Measurements from ENCODE around the gene NTSR2.

Gene NTSR2

DNA sequence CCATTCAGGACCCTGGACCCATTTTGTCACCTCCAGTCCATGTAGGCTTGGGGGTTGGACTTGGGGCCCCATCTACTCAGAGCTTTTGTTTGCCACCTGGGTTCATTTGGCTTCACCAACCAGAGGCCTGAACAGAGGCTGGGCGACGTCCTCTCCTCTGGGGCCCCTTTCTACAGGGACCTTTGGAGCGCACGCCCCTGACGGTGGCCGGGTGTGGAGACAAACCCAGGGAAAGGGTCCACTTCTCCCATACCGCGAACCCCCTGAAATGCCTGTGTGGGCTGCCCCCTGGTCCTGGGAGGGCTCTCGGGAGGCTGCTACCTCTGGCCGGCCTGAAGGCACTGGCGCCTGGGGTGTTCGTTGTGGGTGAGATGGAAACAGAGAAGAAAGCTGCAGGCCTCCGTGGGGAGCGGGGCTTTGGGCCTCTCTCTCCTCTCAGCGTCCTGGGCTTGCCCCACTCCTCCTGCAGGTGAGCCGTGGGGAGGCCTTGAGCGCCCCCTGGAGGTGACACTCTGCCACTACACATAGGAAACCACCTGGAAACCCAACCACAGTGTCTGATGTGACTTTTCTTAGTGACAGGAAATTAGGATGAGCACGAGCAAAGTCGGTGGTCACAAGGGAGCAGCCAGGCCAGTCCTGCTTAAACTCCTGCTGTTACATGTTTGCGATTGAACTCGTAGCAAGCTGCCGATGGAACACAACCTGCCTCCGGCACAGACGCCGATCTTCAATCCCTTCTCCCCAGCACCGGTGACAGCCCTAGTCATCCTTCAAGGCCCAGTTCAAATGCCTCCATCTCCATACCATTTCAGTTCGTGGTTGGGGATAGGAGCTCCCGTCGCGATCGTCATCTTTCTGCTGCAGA is 12.0 kb upstream of the NTSR2 start:
- no peak overlapping the region for H3K14ac ChIP-seq (ENCODE audit: low read length in 2 of 2)
- no peaks in the 10 kb centered on the region for H3K79me1 ChIP-seq (replicated peaks; ENCODE audit: low read length, poor library complexity, severe bottlenecking)
- H4K91ac ChIP-seq (ENCODE audit: low read length), result no peak overlapping the region
- H3K4me1 ChIP-seq (ENCODE audit: control insufficient read depth, insufficient read depth, low read depth, low read length), result peaks cover 2% of the 10 kb centered on the region
- 59% methylated on average over 28 of the region's 31 CpGs for WGBS
- peaks cover 58 to 78% of the 10 kb centered on the region in 2 experiments for H3K27me3 ChIP-seq (ENCODE audit: control insufficient read depth in 1 of 2, insufficient read depth in 1 of 2, low read length in 2 of 2)
- no peak overlapping the region for H3K4me3 ChIP-seq (ENCODE audit: insufficient read depth in 1 of 2, low read depth in 1 of 2, low read length in 2 of 2)
- H3K4ac ChIP-seq (ENCODE audit: low read depth in 1 of 2, low read length in 2 of 2), result no peak overlapping the region
- H2AFZ ChIP-seq (ENCODE audit: low read depth, low read length), result no peak overlapping the region
- H3K23ac ChIP-seq (ENCODE audit: low read length in 2 of 2), result no peak overlapping the region
- H3K27ac ChIP-seq (ENCODE audit: low read length, poor library complexity, severe bottlenecking), result no peak overlapping the region
- no peak overlapping the region for H3K18ac ChIP-seq (ENCODE audit: low read depth in 1 of 2, low read length in 2 of 2)
- H2BK15ac ChIP-seq (ENCODE audit: low read depth, poor library complexity, severe bottlenecking), result peak overlapping the region; percentile 54
- H3K4me2 ChIP-seq (ENCODE audit: low read length, poor library complexity, severe bottlenecking), result no peak overlapping the region
- H2AK5ac ChIP-seq (ENCODE audit: low read length, severe bottlenecking), result no peak overlapping the region
- no peak overlapping the region for H4K8ac ChIP-seq (ENCODE audit: low read length)
- no peak overlapping the region for H2BK5ac ChIP-seq (ENCODE audit: low read depth, low read length, poor library complexity, severe bottlenecking)
- H3K36me3 ChIP-seq (ENCODE audit: control insufficient read depth in 1 of 2, insufficient read depth in 2 of 2, low read depth in 1 of 2, low read length in 2 of 2), result no peaks in the 10 kb centered on the region
- H3K9ac ChIP-seq (ENCODE audit: low read length), result no peak overlapping the region
- no peaks in the 10 kb centered on the region for H3K9me3 ChIP-seq (ENCODE audit: control insufficient read depth, low read length)
- H2BK12ac ChIP-seq (ENCODE audit: low read length in 2 of 2), result no peak overlapping the region
- no peak for DNase-seq
- H2BK120ac ChIP-seq (ENCODE audit: low read depth, low read length), result no peak overlapping the region

DNA sequence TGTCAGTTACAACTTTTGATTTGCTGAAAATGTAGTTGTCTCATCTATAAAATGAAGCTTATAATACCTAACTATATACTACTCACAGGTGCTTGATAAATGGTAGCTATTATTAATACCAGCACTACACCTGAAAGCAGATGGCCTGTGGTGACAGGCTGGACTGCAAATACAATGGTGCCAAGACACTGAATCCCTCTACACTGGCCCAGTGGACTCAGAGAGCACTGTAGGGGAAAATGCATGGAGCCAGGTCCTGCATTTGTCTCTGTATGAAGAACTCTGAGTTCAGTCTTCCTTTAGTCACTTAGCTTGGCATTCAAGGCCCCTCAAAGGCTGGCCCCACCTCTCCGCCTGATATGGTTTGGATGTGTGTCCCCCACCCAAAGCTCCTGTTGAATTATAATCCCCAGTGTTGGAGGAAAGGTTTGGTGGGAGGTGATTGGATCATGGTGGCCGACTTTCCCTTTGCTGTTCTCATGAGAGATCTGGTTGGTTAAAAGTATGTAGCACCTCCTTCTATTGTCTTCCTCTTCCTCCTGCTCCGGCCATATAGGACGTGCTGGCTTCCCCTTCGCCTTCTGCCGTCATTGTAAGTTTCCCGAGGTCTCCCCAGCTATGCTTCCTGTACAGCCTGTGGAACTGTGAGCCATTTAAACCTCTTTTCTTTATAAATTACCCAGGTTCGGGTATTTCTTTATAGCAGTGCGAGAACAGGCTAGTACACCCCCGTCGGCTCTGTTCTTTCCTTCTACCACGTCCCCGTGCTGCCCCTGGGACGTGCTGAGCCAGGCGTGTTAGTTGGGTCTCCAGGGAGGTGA is 11.1 kb upstream of the NTSR2 start:
- no peak overlapping the region for H3K4ac ChIP-seq (ENCODE audit: low read depth in 1 of 2, low read length in 2 of 2)
- H4K8ac ChIP-seq (ENCODE audit: low read length), result no peak overlapping the region
- H2BK120ac ChIP-seq (ENCODE audit: low read depth, low read length), result no peak overlapping the region
- WGBS, result 91% methylated on average over 15 of the region's 15 CpGs
- H3K27ac ChIP-seq (ENCODE audit: low read length, poor library complexity, severe bottlenecking), result no peak overlapping the region
- no peak overlapping the region for H3K4me3 ChIP-seq (ENCODE audit: insufficient read depth in 1 of 2, low read depth in 1 of 2, low read length in 2 of 2)
- no peak overlapping the region for H3K23ac ChIP-seq (ENCODE audit: low read length in 2 of 2)
- no peak for DNase-seq
- no peak overlapping the region for H2AFZ ChIP-seq (ENCODE audit: low read depth, low read length)
- no peak overlapping the region for H3K14ac ChIP-seq (ENCODE audit: low read length in 2 of 2)
- peak overlapping the region in 1 of 2 experiments; percentile 49 for H3K18ac ChIP-seq (ENCODE audit: low read depth in 1 of 2, low read length in 2 of 2)
- peaks cover 4% of the 10 kb centered on the region for H3K4me1 ChIP-seq (ENCODE audit: control insufficient read depth, insufficient read depth, low read depth, low read length)
- H3K27me3 ChIP-seq (ENCODE audit: control insufficient read depth in 1 of 2, insufficient read depth in 1 of 2, low read length in 2 of 2), result peaks cover 54 to 87% of the 10 kb centered on the region in 2 experiments
- H3K9me3 ChIP-seq (ENCODE audit: control insufficient read depth, low read length), result no peaks in the 10 kb centered on the region
- no peak overlapping the region for H3K4me2 ChIP-seq (ENCODE audit: low read length, poor library complexity, severe bottlenecking)
- no peak overlapping the region for H2BK12ac ChIP-seq (ENCODE audit: low read length in 2 of 2)
- no peak overlapping the region for H2BK5ac ChIP-seq (ENCODE audit: low read depth, low read length, poor library complexity, severe bottlenecking)
- no peak overlapping the region for H4K91ac ChIP-seq (ENCODE audit: low read length)
- no peaks in the 10 kb centered on the region for H3K36me3 ChIP-seq (ENCODE audit: control insufficient read depth in 1 of 2, insufficient read depth in 2 of 2, low read depth in 1 of 2, low read length in 2 of 2)
- H3K9ac ChIP-seq (ENCODE audit: low read length), result no peak overlapping the region
- H3K79me1 ChIP-seq (replicated peaks; ENCODE audit: low read length, poor library complexity, severe bottlenecking), result no peaks in the 10 kb centered on the region
- peak overlapping the region; percentile 54 for H2BK15ac ChIP-seq (ENCODE audit: low read depth, poor library complexity, severe bottlenecking)
- no peak overlapping the region for H2AK5ac ChIP-seq (ENCODE audit: low read length, severe bottlenecking)

DNA sequence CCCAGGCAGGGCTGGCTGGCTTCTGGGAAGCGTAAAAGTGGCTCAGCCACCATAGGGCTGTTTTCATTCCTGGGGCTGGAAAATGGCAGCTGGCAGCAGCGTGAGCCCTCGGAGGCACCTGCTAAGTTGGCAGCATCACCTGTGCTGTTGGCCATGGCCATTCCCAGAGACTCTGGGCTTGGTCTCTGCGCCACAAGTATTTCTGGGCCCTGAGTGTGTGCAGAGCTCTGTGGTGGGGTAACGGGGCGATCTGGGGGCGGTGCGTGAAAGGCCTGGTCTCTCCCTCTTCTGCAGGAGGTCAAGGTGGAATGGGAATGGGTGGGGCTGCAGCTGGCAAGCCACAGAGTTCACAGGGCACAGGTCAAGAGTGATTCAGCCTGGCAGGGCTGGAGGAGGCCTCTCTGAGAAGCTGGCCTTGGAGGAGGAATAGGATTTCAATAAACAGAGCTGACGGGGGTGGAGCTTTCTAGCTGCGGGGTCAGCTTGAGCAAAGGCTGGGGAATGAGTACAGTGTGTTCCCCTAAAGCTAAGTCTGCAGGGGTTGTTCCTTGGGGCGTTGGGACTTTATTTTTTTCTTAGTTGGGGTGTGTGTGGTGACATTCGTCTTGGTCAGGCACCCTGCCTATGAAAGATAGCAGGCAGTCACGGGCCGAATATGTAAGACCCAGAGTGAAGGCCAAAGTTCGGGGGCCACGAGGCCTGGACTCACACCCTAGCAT is 10.3 kb upstream of the NTSR2 start:
- Histone ChIP-seq H3K9me3 (ENCODE audit: control insufficient read depth, low read length) (no peaks in the 10 kb centered on the region), H3K36me3 (ENCODE audit: control insufficient read depth in 1 of 2, insufficient read depth in 2 of 2, low read depth in 1 of 2, low read length in 2 of 2) (no peaks in the 10 kb centered on the region), H3K9ac (ENCODE audit: low read length) (no peak overlapping the region), H2BK120ac (ENCODE audit: low read depth, low read length) (peak overlapping the region; percentile 4), H2BK15ac (ENCODE audit: low read depth, poor library complexity, severe bottlenecking) (no peak overlapping the region), H4K8ac (ENCODE audit: low read length) (no peak overlapping the region), H2AFZ (ENCODE audit: low read depth, low read length) (no peak overlapping the region), H3K4ac (ENCODE audit: low read depth in 1 of 2, low read length in 2 of 2) (no peak overlapping the region), H3K79me1 (replicated peaks; ENCODE audit: low read length, poor library complexity, severe bottlenecking) (no peaks in the 10 kb centered on the region), H3K27me3 (ENCODE audit: control insufficient read depth in 1 of 2, insufficient read depth in 1 of 2, low read length in 2 of 2) (peaks cover 49 to 87% of the 10 kb centered on the region in 2 experiments), H3K23ac (ENCODE audit: low read length in 2 of 2) (no peak overlapping the region), H3K27ac (ENCODE audit: low read length, poor library complexity, severe bottlenecking) (no peak overlapping the region), H2BK12ac (ENCODE audit: low read length in 2 of 2) (no peak overlapping the region), H3K4me3 (ENCODE audit: insufficient read depth in 1 of 2, low read depth in 1 of 2, low read length in 2 of 2) (no peak overlapping the region), H3K18ac (ENCODE audit: low read depth in 1 of 2, low read length in 2 of 2) (peak overlapping the region in 1 of 2 experiments; percentile 49), H4K91ac (ENCODE audit: low read length) (peak overlapping the region; percentile 63), H3K14ac (ENCODE audit: low read length in 2 of 2) (no peak overlapping the region), H2BK5ac (ENCODE audit: low read depth, low read length, poor library complexity, severe bottlenecking) (no peak overlapping the region), H3K4me1 (ENCODE audit: control insufficient read depth, insufficient read depth, low read depth, low read length) (peaks cover 4% of the 10 kb centered on the region), H2AK5ac (ENCODE audit: low read length, severe bottlenecking) (no peak overlapping the region), H3K4me2 (ENCODE audit: low read length, poor library complexity, severe bottlenecking) (no peak overlapping the region)
- peak; percentile 42 for DNase-seq
- WGBS, result 79% methylated on average over 14 of the region's 16 CpGs

All from mesenchymal stem cell (in vitro differentiated cells and primary cell).